Breast epithelium (tissue), 3 donors: Measurements from ENCODE around the gene PLAU.

ENCODE experiments used
- CTCF ChIP-seq, 3 donors: fragments of 450-650 bp; IDR thresholded peaks; one replicate each; pipeline ENCODE4 v1.5.1; 2016 to 2017; ENCODE audit warnings: antibody characterized with exemption in 3 of 3, mild to moderate bottlenecking in 3 of 3, moderate library complexity in 3 of 3
- POLR2A ChIP-seq: fragments of 450-650 bp; IDR thresholded peaks from one replicate; pipeline ENCODE4 v1.6.1; 2016; ENCODE audit warnings: antibody characterized with exemption, mild to moderate bottlenecking, moderate library complexity
- POLR2AphosphoS5 ChIP-seq, 3 donors: sonication (generic); formaldehyde crosslinking; IDR thresholded peaks; one replicate each; pipeline ENCODE4 v1.6.1; 2017; ENCODE audit warnings: antibody characterized with exemption in 3 of 3

- TF ChIP-seq CTCF (IDR thresholded peaks at IDR 0.05) (no peak), POLR2A (no peak), POLR2AphosphoS5 (IDR thresholded peaks at IDR 0.05) (no peak)
Observed at GRCh38 chr10:73935895-73936294, 25.0 kb downstream of the PLAU start.
